Karpas-422 (cell line): ENCODE data around the gene LANCL2. TPM values are rescaled to one million over a fixed set of nuclear protein-coding genes. Genes with fewer than 3 reads are reported as not detected.

Source experiments
- DNase-seq: peaks from one replicate; pipeline ENCODE4 v3.0.0-alpha.2; 2015
- H2AFZ ChIP-seq: fragments of 200-600 bp; sonication (generic); 2 replicates; pipeline ENCODE4 v1.6.1; 2014; ENCODE audit warnings: antibody characterized with exemption, low read length, mixed read lengths
- H3K27ac ChIP-seq: fragments of 200-600 bp; sonication (generic); 2 replicates; pipeline ENCODE4 v1.5.1; 2014; ENCODE audit warnings: mild to moderate bottlenecking, low read length, moderate library complexity
- H3K27me3 ChIP-seq: fragments of 200-600 bp; sonication (generic); 2 replicates; pipeline ENCODE4 v1.6.1; 2014; ENCODE audit warnings: low read length, mixed read lengths
- H3K36me3 ChIP-seq: fragments of 200-600 bp; sonication (generic); 2 replicates; pipeline ENCODE4 v1.6.1; 2014; ENCODE audit warnings: low read length, mixed read lengths; ENCODE audit not compliant: insufficient read depth
- H3K4me1 ChIP-seq: fragments of 200-600 bp; sonication (generic); 2 replicates; pipeline ENCODE4 v1.6.1; 2014; ENCODE audit warnings: mild to moderate bottlenecking, low read length, mixed read lengths
- H3K4me2 ChIP-seq: fragments of 200-600 bp; sonication (generic); 2 replicates; pipeline ENCODE4 v1.6.1; 2014; ENCODE audit warnings: low read length, low read depth, mild to moderate bottlenecking; ENCODE audit not compliant: poor library complexity, severe bottlenecking
- H3K4me3 ChIP-seq: fragments of 200-600 bp; sonication (generic); 2 replicates; pipeline ENCODE4 v1.5.1; 2014; ENCODE audit warnings: mild to moderate bottlenecking, antibody characterized with exemption, low read length, mixed read lengths
- H3K79me2 ChIP-seq: fragments of 200-600 bp; sonication (generic); 2 replicates; pipeline ENCODE4 v1.6.1; 2014; ENCODE audit warnings: mild to moderate bottlenecking, low read length, mixed read lengths
- H3K9ac ChIP-seq: fragments of 200-600 bp; sonication (generic); 2 replicates; pipeline ENCODE4 v1.6.0; 2014; ENCODE audit warnings: low read length
- H3K9me2 ChIP-seq: fragments of 200-600 bp; sonication (generic), shearing (Covaris generic); replicated peaks from 2 replicates; pipeline ENCODE4 v1.6.0; 2014; ENCODE audit warnings: mild to moderate bottlenecking, low read length, moderate library complexity; ENCODE audit not compliant: insufficient read depth
- H3K9me3 ChIP-seq: fragments of 300-700, 200-600 bp; sonication (generic); 2 replicates; pipeline ENCODE4 v1.6.1; 2014; ENCODE audit warnings: low read length, mixed read lengths
- H4K20me1 ChIP-seq: fragments of 200-600 bp; sonication (generic); 2 replicates; pipeline ENCODE4 v1.6.1; 2014; ENCODE audit warnings: mild to moderate bottlenecking, antibody characterized with exemption, low read length, low read depth; ENCODE audit not compliant: insufficient read depth
- total RNA-seq: library from RNA; depleted of rRNA; stranded (reverse); fragments of >200 nt; shearing (Covaris generic); gene quantifications from 2 replicates; pipeline ENCODE4 v1.2.3, GENCODE V29; 2014; ENCODE audit warnings: low replicate concordance

LANCL2 gene
- total RNA-seq, 1 experiment from 2014 or later = 10.9 TPM

DNA sequence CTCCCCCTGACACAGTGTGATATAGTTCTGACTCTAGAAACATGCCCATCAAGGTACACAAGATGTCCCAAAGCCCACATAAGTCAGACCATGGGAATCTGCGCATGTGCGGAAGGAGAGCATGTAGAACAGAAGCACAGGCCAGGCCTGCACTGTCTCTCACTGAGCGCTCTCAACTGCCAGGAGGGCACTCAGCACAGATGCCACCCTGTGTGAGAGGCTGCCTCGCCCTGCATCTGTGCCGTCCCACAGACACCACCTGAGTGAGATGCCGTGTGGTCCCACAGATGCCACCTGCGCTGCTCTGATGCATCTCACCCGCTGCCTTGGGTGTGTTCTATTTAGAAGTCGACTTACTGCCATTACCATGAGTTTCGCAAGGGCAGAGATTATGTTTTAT lies 108.8 kb downstream of the LANCL2 start:
- Histone ChIP-seq H3K27me3 (no peaks in the 10 kb centered on the region), H2AFZ (no peak overlapping the region), H3K4me2 (no peak overlapping the region), H3K79me2 (no peaks in the 10 kb centered on the region), H3K9ac (no peak overlapping the region), H3K36me3 (no peaks in the 10 kb centered on the region), H3K4me1 (no peaks in the 10 kb centered on the region), H3K9me3 (no peaks in the 10 kb centered on the region), H3K4me3 (no peak overlapping the region), H3K9me2 (no peaks in the 10 kb centered on the region), H3K27ac (no peak overlapping the region), H4K20me1 (no peaks in the 10 kb centered on the region)
- no peak for DNase-seq

DNA sequence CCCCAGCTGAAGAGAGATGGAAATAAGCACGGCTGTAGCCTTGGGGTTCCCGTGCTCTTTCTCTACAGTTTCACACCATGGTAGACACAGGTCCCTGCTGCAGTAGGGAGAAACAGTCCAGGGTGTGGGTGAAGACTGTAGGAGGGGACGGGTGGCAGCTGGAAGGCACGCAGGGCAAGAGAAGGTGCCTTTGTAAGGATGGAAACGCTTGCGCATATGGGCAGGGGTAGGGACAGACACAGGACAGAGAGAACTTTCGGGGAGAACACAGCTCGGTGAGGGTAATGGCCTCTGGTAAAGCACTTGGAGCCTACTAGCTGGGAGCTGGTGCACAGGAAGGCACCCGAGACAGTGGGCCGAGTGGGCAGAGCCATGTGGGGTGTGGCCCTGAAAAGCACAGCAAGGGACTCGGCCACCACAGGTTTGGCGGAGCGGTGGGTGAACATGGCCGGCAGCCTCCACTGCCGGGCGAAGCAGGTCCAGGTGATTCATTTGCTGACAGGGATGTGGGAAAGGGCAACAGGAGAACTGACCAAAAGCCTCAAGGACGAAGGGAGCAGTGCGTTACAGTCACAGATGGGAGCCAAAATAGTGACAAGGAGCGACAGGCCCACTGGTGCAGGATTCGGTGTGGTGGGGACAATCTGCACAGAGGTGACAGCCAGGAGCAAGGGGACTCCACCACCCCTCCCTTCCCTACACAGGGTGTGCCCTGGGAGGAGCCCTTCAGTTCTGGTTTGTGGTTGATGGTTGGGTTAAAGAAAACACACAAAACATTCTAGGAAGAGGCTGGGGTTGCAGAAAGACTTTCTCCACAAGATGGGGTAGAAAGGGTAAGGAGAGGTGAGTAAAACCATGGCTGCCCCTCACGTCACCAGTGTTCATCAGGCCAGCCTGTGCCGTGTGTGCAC lies 110.1 kb downstream of the LANCL2 start:
- H3K27ac ChIP-seq = no peak overlapping the region
- no peak overlapping the region for H2AFZ ChIP-seq
- H3K4me2 ChIP-seq = no peak overlapping the region
- no peak overlapping the region for H3K9ac ChIP-seq
- no peaks in the 10 kb centered on the region for H3K36me3 ChIP-seq
- H3K79me2 ChIP-seq = no peaks in the 10 kb centered on the region
- no peaks in the 10 kb centered on the region for H4K20me1 ChIP-seq
- no peaks in the 10 kb centered on the region for H3K9me2 ChIP-seq
- no peaks in the 10 kb centered on the region for H3K9me3 ChIP-seq
- no peaks in the 10 kb centered on the region for H3K27me3 ChIP-seq
- DNase-seq = no peak
- H3K4me3 ChIP-seq = no peak overlapping the region
- H3K4me1 ChIP-seq = no peaks in the 10 kb centered on the region

DNA sequence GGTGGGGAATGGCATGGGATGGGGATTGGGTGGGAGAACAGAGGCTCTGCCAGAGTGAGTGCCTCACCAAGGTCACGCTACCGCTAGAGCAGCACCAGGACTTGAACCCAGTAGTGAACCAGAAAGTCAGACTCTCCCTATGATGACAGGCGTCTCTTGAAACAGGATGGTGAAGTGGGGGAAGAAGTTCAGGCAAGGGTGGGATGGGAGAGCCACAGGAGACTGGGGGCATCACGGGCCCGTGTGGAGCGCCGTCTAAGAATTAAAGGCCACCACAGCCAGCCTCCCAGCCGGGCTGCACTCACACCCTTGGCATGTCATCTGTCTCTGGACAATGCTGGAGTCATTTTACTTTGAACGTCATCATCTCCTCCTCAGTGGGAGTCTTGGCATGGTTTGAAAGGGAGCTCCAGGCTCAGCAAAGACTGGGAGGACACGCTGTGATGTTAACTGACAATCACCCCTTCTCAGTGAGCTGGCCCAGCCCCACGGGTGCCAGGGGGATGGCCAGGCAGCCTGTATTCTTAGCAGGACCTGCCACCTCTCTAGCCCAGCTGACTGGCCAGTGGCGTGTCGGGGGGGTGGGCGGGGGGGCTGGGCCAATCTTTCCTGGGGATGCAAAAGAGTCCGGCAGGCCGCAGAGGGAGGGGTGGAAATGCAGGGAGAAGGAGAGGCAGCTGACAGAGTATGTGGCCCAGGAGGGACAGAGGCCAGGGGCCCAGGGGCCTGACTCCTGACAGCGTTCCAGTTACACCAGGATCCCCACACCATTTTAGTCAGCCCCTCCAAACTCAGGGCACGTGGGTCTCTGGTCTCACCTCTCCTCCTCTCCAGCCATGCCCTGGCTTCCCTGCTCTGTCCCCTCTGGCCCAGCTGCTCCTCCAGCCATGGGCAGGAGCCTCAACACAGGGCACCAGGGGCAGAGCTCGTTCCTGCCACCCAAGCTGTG lies 111.0 kb downstream of the LANCL2 start:
- Histone ChIP-seq H3K9me2 (no peaks in the 10 kb centered on the region), H3K4me3 (no peak overlapping the region), H3K4me2 (no peak overlapping the region), H3K27me3 (no peaks in the 10 kb centered on the region), H4K20me1 (no peaks in the 10 kb centered on the region), H3K27ac (no peak overlapping the region), H3K4me1 (no peaks in the 10 kb centered on the region), H3K36me3 (no peaks in the 10 kb centered on the region), H3K79me2 (no peaks in the 10 kb centered on the region), H3K9ac (no peak overlapping the region), H2AFZ (no peak overlapping the region), H3K9me3 (no peaks in the 10 kb centered on the region)
- no peak for DNase-seq

DNA sequence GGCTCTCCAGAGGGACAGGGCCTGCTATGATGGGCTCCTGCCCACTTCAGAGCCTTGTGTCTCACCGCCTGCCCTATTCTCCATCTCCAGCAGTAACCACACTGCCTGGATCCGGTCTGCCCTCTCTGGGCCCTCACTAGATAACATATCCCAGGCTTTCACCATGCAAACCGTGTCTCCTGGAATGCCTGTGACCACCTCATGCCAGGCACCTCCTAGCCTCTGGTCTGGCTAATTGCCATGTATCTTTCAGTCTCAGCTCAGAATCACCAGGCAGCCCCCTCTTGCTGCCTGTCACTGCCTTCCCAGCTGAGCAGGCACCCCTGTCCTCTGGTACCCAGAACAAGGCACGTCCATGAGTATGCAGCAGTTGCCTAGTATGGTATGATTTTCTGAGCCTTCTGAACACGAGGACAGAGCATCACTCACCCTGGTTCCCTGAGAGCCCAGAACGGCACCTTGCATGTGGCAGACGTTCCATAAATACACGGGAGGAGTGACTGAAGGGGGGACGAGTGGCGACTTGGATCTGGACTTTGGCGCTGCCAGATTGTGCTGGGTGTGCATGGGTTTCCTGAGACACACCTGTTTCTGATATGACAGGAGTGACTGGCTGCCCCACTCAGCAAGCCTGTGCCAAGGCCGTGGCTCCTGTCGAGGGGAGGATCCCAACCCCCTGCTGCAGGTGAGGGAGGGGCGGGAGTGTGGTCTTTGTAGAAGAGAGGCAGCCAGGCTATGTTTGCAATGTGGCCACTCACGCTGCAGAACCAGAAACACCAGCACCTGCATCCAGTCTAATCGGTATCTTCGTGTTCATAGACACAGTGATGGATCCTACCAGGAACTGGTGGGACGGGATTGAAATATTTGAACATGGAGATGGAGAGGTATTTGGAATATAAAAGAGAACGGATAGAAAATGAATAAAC lies 112.0 kb downstream of the LANCL2 start:
- H3K36me3 ChIP-seq = no peaks in the 10 kb centered on the region
- H3K4me2 ChIP-seq = no peak overlapping the region
- H2AFZ ChIP-seq = no peak overlapping the region
- no peaks in the 10 kb centered on the region for H3K79me2 ChIP-seq
- no peak for DNase-seq
- H3K4me3 ChIP-seq = no peak overlapping the region
- no peaks in the 10 kb centered on the region for H4K20me1 ChIP-seq
- no peaks in the 10 kb centered on the region for H3K9me2 ChIP-seq
- no peaks in the 10 kb centered on the region for H3K9me3 ChIP-seq
- H3K27me3 ChIP-seq = no peaks in the 10 kb centered on the region
- no peak overlapping the region for H3K9ac ChIP-seq
- no peak overlapping the region for H3K27ac ChIP-seq
- no peaks in the 10 kb centered on the region for H3K4me1 ChIP-seq

GRCh38 chr7:55477781-55478374 lies 112.7 kb downstream of the LANCL2 start:
- no peak overlapping the region for H3K4me3 ChIP-seq
- no peaks in the 10 kb centered on the region for H3K9me3 ChIP-seq
- H3K9ac ChIP-seq = no peak overlapping the region
- no peak overlapping the region for H2AFZ ChIP-seq
- H3K36me3 ChIP-seq = no peaks in the 10 kb centered on the region
- no peaks in the 10 kb centered on the region for H4K20me1 ChIP-seq
- H3K27ac ChIP-seq = no peak overlapping the region
- H3K4me2 ChIP-seq = no peak overlapping the region
- DNase-seq = no peak
- H3K27me3 ChIP-seq = no peaks in the 10 kb centered on the region
- H3K79me2 ChIP-seq = no peaks in the 10 kb centered on the region
- no peaks in the 10 kb centered on the region for H3K4me1 ChIP-seq
- no peaks in the 10 kb centered on the region for H3K9me2 ChIP-seq

DNA sequence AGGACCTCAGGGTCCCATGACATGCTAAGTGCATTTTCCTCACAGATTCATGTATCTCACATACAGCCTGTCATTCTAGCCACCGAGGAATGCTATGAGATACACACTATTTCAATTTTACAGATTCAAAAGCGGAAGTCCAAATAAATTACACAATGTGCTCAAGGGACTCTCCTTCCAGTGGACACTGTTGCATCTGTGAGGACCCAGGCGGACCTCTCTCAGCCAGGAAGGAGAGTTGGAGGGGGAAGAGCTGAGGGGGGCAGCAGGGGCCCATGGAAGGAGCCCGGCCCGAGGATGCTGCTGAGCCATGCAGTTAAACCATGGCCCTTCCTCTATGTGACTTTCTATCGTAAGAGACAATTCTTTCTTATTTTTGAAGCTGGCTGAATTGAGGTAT lies 113.6 kb downstream of the LANCL2 start:
- no peaks in the 10 kb centered on the region for H3K4me1 ChIP-seq
- H3K79me2 ChIP-seq = no peaks in the 10 kb centered on the region
- no peak overlapping the region for H3K4me3 ChIP-seq
- no peak overlapping the region for H2AFZ ChIP-seq
- H3K4me2 ChIP-seq = no peak overlapping the region
- H3K9me3 ChIP-seq = no peaks in the 10 kb centered on the region
- H3K36me3 ChIP-seq = no peaks in the 10 kb centered on the region
- H3K9me2 ChIP-seq = no peaks in the 10 kb centered on the region
- H3K27me3 ChIP-seq = no peaks in the 10 kb centered on the region
- no peak for DNase-seq
- H3K27ac ChIP-seq = no peak overlapping the region
- no peaks in the 10 kb centered on the region for H4K20me1 ChIP-seq
- H3K9ac ChIP-seq = no peak overlapping the region

GRCh38 chr7:55481155-55481554 lies 116.0 kb downstream of the LANCL2 start:
- no peaks in the 10 kb centered on the region for H4K20me1 ChIP-seq
- DNase-seq = no peak
- no peaks in the 10 kb centered on the region for H3K9me3 ChIP-seq
- H3K27ac ChIP-seq = no peak overlapping the region
- H3K36me3 ChIP-seq = no peaks in the 10 kb centered on the region
- H3K4me2 ChIP-seq = no peak overlapping the region
- H3K79me2 ChIP-seq = no peaks in the 10 kb centered on the region
- no peak overlapping the region for H3K4me3 ChIP-seq
- H3K9ac ChIP-seq = no peak overlapping the region
- no peak overlapping the region for H2AFZ ChIP-seq
- no peaks in the 10 kb centered on the region for H3K9me2 ChIP-seq
- no peaks in the 10 kb centered on the region for H3K4me1 ChIP-seq
- H3K27me3 ChIP-seq = no peaks in the 10 kb centered on the region
